HG02970 (cell line): ENCODE data around the gene NME2.

ENCODE experiments used
- ATAC-seq: cut with Tn5 transposase; IDR thresholded peaks from one replicate; pipeline ENCODE4 v1.9.1; 2021; ENCODE audit warnings: mild to moderate bottlenecking, moderate library complexity, moderate number of reproducible peaks; ENCODE audit not compliant: unreplicated experiment, low FRiP score

The NME2 gene

GRCh38 chr17:51200295-51200694 lies 34.1 kb downstream of the NME2 start:
- ATAC-seq, result no peak

DNA sequence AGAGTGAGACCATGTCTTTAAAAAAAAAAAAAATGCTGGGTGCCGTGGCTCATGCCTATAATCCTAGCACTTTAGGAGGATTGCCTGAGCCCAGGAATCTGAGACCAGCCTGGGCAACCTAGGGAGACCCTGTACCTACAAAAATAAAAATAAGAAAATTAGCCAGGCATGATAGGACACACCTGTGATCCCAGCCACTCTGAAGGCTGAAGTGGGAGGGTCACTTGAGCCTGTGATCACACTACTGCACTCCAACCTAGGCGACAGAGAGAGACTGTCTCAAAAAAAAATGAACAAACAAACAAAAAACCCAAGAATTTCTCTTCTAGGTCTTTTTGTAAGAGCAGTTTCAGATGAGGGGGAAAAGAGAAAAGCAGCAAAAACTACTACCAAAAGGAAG lies 34.6 kb downstream of the NME2 start:
- ATAC-seq, result no peak

GRCh38 chr17:51203838-51204237 lies 37.6 kb downstream of the NME2 start:
- no peak for ATAC-seq

GRCh38 chr17:51214920-51215319 lies 48.7 kb downstream of the NME2 start:
- ATAC-seq, result no peak

DNA sequence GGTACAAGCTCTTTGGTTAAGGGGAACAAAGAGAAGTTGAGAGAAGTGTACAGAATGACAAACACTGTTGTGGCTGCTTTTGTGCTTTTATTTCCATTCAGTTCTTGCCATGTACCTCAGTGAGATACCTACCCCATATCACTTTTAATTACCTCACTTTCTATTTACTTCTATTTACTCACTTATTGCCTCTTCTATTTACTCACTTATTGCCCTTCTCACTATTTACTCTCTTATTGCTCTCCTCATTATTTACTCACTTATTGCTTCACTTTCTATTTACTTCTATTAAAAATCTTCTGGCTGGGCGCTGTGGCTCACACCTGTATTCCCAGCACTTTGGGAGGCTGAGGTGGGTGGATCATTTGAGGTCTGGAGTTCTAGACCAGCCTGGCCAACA lies 51.7 kb downstream of the NME2 start:
- ATAC-seq, result no peak

- ATAC-seq, result no peak
These were observed 55.1 kb downstream of the NME2 start for GRCh38 chr17:51221322-51221721.
